Neuronal stem cell (in vitro differentiated cells): ENCODE measurements around the gene SCN1A.
"Not testable (repeated sequence)": the region's sequence is repeated elsewhere in the genome, so short reads cannot be mapped to it uniquely, and the experiment has no call there.

ENCODE experiments used
- DNase-seq: peaks from one replicate; pipeline ENCODE4 v3.0.0-alpha.2; 2013; ENCODE audit warnings: low spot score
- H2AFZ ChIP-seq: one replicate; pipeline ENCODE4 v1.6.1; 2013; ENCODE audit warnings: mild to moderate bottlenecking, low read length, inconsistent platforms
- H2AK5ac ChIP-seq: 2 replicates; pipeline ENCODE4 v1.6.1; 2013; ENCODE audit warnings: low read depth, mild to moderate bottlenecking, inconsistent platforms, low read length, moderate library complexity, mixed read lengths
- H2BK120ac ChIP-seq: 2 replicates; pipeline ENCODE4 v1.6.1; 2013; ENCODE audit warnings: low read depth, mild to moderate bottlenecking, inconsistent platforms, low read length, moderate library complexity, mixed read lengths
- H2BK12ac ChIP-seq: one replicate; pipeline ENCODE4 v1.6.1; 2013; ENCODE audit warnings: low read length, inconsistent platforms
- H2BK15ac ChIP-seq: 2 replicates; pipeline ENCODE4 v1.6.1; 2013; ENCODE audit warnings: mild to moderate bottlenecking, low read length, inconsistent platforms, mixed read lengths
- H2BK5ac ChIP-seq: one replicate; pipeline ENCODE4 v1.6.1; 2013; ENCODE audit warnings: inconsistent platforms, mild to moderate bottlenecking, low read length, moderate library complexity
- H3K14ac ChIP-seq: one replicate; pipeline ENCODE4 v1.6.1; 2013; ENCODE audit warnings: low read length, inconsistent platforms
- H3K18ac ChIP-seq: 2 replicates; pipeline ENCODE4 v1.6.1; 2013; ENCODE audit warnings: low read length, inconsistent platforms
- H3K23ac ChIP-seq: 2 replicates; pipeline ENCODE4 v1.6.1; 2013; ENCODE audit warnings: low read depth, mild to moderate bottlenecking, mixed read lengths, low read length, inconsistent platforms; ENCODE audit not compliant: poor library complexity
- H3K27ac ChIP-seq: replicated peaks from 3 replicates; pipeline ENCODE4 v1.5.1; 2013; ENCODE audit warnings: low read length, inconsistent platforms
- H3K27me3 ChIP-seq, 3 experiments: 2 replicates each; pipeline ENCODE4 v1.6.1; 2013; ENCODE audit warnings: low read length in 3 of 3, mild to moderate bottlenecking in 2 of 3, inconsistent platforms in 1 of 3, low read depth in 1 of 3, mixed read lengths in 1 of 3, moderate library complexity in 1 of 3; ENCODE audit not compliant: control insufficient read depth in 3 of 3, insufficient read depth in 3 of 3
- H3K36me3 ChIP-seq, 2 donors: replicated peaks in 1 of 2; 2 replicates each; pipeline ENCODE4 v1.6.1; 2013; ENCODE audit warnings: low read length in 2 of 2; ENCODE audit not compliant: control insufficient read depth in 2 of 2, insufficient read depth in 2 of 2
- H3K4ac ChIP-seq: 2 replicates; pipeline ENCODE4 v1.6.1; 2013; ENCODE audit warnings: inconsistent platforms, mild to moderate bottlenecking, low read length, moderate library complexity
- H3K4me1 ChIP-seq, 2 donors: 1 replicate in 1 of 2; 2 replicates in 1 of 2; pipeline ENCODE4 v1.6.1; 2013; ENCODE audit warnings: low read length in 2 of 2, low read depth in 1 of 2; ENCODE audit not compliant: control insufficient read depth in 2 of 2, insufficient read depth in 1 of 2
- H3K4me2 ChIP-seq: one replicate; pipeline ENCODE4 v1.6.1; 2013; ENCODE audit warnings: mild to moderate bottlenecking, low read length, inconsistent platforms; ENCODE audit not compliant: insufficient read depth, poor library complexity, severe bottlenecking
- H3K4me3 ChIP-seq, 2 donors: 2 replicates each; pipeline ENCODE4 v1.5.1; 2013; ENCODE audit warnings: low read length in 2 of 2, mild to moderate bottlenecking in 2 of 2, inconsistent platforms in 1 of 2, moderate library complexity in 1 of 2
- H3K79me1 ChIP-seq: one replicate; pipeline ENCODE4 v1.6.1; 2013; ENCODE audit warnings: low read depth, mild to moderate bottlenecking, inconsistent platforms, low read length, moderate library complexity
- H3K9ac ChIP-seq: one replicate; pipeline ENCODE4 v1.6.1; 2013; ENCODE audit warnings: mild to moderate bottlenecking, low read depth, low read length, inconsistent platforms; ENCODE audit not compliant: poor library complexity
- H3K9me3 ChIP-seq, 2 donors: replicated peaks in 1 of 2; 2 replicates each; pipeline versions ENCODE3 to v1.6.1; 2013; ENCODE audit warnings: low read length in 2 of 2, mild to moderate bottlenecking in 2 of 2, inconsistent platforms in 1 of 2, low read depth in 1 of 2, mixed read lengths in 1 of 2, moderate library complexity in 1 of 2; ENCODE audit not compliant: control insufficient read depth in 2 of 2, insufficient read depth in 1 of 2
- H4K8ac ChIP-seq: one replicate; pipeline ENCODE4 v1.6.1; 2013; ENCODE audit warnings: low read depth, mild to moderate bottlenecking, inconsistent platforms, low read length, moderate library complexity
- H4K91ac ChIP-seq: one replicate; pipeline ENCODE4 v1.6.1; 2013; ENCODE audit warnings: low read length, low read depth, mild to moderate bottlenecking, inconsistent platforms; ENCODE audit not compliant: poor library complexity
- WGBS, 2 donors: extraction: QIAGEN DNeasy Blood & Tissue Kit; methylation state at CpG; one replicate each; pipeline ENCODE4 v1.1.7; 2013; ENCODE audit warnings: missing lambda C conversion rate in 2 of 2, mixed read lengths in 1 of 2; ENCODE audit not compliant: insufficient read length in 2 of 2, insufficient replicate concordance in 1 of 2; ENCODE audit errors: extremely low coverage in 2 of 2; 5-methylcytosine and 5-hydroxymethylcytosine counted together

Gene SCN1A

DNA sequence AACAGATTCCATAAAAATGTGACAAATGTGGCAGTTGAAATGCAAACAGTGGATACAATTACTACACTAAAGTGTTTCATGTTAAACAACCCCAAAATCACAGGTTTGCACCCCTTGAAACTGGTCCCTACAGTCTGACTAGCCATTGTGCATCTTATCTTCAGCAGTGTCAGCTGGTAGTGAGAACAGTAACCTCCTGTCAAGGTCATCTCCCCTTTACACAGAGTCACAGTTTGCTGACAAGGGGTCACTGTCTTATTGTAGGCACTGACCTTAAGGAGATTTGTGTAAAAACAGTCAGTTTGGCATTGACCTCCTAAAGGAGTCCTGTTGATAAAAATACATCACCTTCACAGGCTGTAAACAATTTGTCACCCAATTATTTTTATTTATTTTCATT is 137.0 kb downstream of the SCN1A start:
- H3K4ac ChIP-seq = no peak overlapping the region
- H3K4me2 ChIP-seq = no peak overlapping the region
- no peak overlapping the region for H3K9ac ChIP-seq
- H3K4me3 ChIP-seq = no peak overlapping the region
- H2BK120ac ChIP-seq = no peak overlapping the region
- H3K79me1 ChIP-seq = no peaks in the 10 kb centered on the region
- H3K23ac ChIP-seq = no peak overlapping the region
- H3K18ac ChIP-seq = no peak overlapping the region
- H4K91ac ChIP-seq = no peak overlapping the region
- H3K27ac ChIP-seq = no peak overlapping the region
- H3K4me1 ChIP-seq = peaks cover 0 to 2% of the 10 kb centered on the region in 2 donors
- H3K27me3 ChIP-seq = no peaks in the 10 kb centered on the region
- no peak overlapping the region for H2BK12ac ChIP-seq
- H3K14ac ChIP-seq = no peak overlapping the region
- no peak overlapping the region for H2BK5ac ChIP-seq
- H3K36me3 ChIP-seq = no peaks in the 10 kb centered on the region
- H2AK5ac ChIP-seq = no peak overlapping the region
- no peak overlapping the region for H2BK15ac ChIP-seq
- H2AFZ ChIP-seq = no peak overlapping the region
- no peak overlapping the region for H4K8ac ChIP-seq
- no peaks in the 10 kb centered on the region for H3K9me3 ChIP-seq
- DNase-seq = no peak

DNA sequence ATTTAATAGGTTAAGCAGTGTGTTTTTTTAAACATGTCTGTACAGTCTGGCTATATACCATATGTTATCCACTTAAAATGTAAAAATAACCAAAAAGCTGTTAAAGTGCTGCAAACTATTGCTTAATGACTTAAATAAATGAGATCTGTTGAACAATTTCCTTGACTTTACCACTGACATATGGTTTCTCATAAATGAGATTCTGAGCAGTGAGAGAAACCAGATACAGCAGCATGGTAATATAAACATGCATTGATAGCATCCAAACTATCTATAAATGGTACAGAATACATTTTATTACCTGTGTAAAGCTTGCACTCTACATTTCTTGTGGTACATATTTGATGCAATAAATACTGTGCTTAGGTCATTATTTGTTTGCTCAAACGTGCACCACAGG is 138.0 kb downstream of the SCN1A start:
- Histone ChIP-seq H3K27ac (no peak overlapping the region), H3K14ac (no peak overlapping the region), H3K4ac (no peak overlapping the region), H3K4me1 (peaks cover 0 to 2% of the 10 kb centered on the region in 2 donors), H2AK5ac (no peak overlapping the region), H4K91ac (no peak overlapping the region), H3K36me3 (no peaks in the 10 kb centered on the region), H2BK5ac (no peak overlapping the region), H3K18ac (no peak overlapping the region), H4K8ac (no peak overlapping the region), H2AFZ (no peak overlapping the region), H3K27me3 (no peaks in the 10 kb centered on the region), H3K23ac (no peak overlapping the region), H3K9ac (no peak overlapping the region), H3K4me2 (no peak overlapping the region), H2BK15ac (no peak overlapping the region), H3K4me3 (no peak overlapping the region), H3K79me1 (no peaks in the 10 kb centered on the region), H2BK12ac (no peak overlapping the region), H2BK120ac (no peak overlapping the region), H3K9me3 (no peaks in the 10 kb centered on the region)
- DNase-seq = no peak
- WGBS, 2 donors = no CpG with 5 or more reads among the region's 1 CpG

DNA sequence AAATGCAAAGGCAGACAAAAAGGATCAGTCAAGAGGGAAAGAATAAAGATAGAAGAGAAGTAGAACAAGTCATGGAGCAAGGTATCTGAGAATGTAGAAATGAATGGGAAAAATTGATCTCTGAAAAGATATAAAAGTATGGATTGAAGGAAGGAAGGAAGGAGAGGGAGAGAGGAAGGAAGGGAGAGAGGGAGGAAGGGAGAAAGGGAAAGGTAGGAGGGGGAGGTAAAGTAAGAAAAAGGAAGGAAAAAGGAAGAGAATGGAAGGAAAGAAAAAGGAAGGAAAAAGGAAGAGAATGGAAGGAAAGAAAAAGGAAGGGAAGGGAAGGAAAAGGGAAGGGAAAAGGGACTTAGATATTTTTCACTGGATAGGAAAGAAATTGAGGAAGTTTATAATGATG is 142.7 kb downstream of the SCN1A start:
- no peak for DNase-seq
- H3K18ac ChIP-seq = no peak overlapping the region
- no peaks in the 10 kb centered on the region for H3K4me1 ChIP-seq
- H3K79me1 ChIP-seq = no peaks in the 10 kb centered on the region
- no peak overlapping the region for H3K23ac ChIP-seq
- no peak overlapping the region for H2BK15ac ChIP-seq
- no peak overlapping the region for H2BK12ac ChIP-seq
- no peak overlapping the region for H3K9ac ChIP-seq
- no peak overlapping the region for H3K27ac ChIP-seq
- H2AK5ac ChIP-seq = no peak overlapping the region
- H4K8ac ChIP-seq = no peak overlapping the region
- no peak overlapping the region for H4K91ac ChIP-seq
- no peak overlapping the region for H2BK120ac ChIP-seq
- H3K27me3 ChIP-seq = no peaks in the 10 kb centered on the region
- H3K36me3 ChIP-seq = no peaks in the 10 kb centered on the region
- no peak overlapping the region for H3K14ac ChIP-seq
- H2BK5ac ChIP-seq = no peak overlapping the region
- H3K4ac ChIP-seq = no peak overlapping the region
- H2AFZ ChIP-seq = no peak overlapping the region
- no peak overlapping the region for H3K4me2 ChIP-seq
- H3K9me3 ChIP-seq = no peaks in the 10 kb centered on the region
- H3K4me3 ChIP-seq = no peak overlapping the region

DNA sequence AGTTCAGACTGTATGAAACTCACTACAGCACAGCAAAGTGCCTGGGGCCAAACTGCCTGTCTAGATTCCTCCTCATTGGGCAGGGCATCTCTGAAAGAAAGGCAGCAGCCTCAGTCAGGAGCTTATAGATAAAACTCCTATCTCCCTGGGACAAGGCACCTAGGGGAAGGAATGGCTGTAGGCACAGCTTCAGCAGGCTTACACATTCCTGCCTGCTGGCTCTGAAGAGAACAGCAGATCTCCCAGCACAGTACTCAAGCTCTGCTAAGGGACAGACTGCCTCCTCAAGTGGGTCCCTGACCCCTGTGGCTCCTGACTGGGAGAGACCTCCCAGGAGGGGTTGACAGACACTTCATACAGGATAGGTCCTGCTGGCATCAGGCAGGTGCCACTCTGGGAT is 155.7 kb downstream of the SCN1A start:
- not testable (repeated sequence) for H3K36me3 ChIP-seq, H3K23ac ChIP-seq, H3K27ac ChIP-seq, H2BK5ac ChIP-seq, H3K14ac ChIP-seq, H4K8ac ChIP-seq, H4K91ac ChIP-seq, H3K27me3 ChIP-seq, H2BK12ac ChIP-seq, H3K4me3 ChIP-seq, H3K9me3 ChIP-seq, H2BK15ac ChIP-seq, H3K4me2 ChIP-seq, H2BK120ac ChIP-seq, H3K4ac ChIP-seq, H3K9ac ChIP-seq, H2AFZ ChIP-seq, H3K4me1 ChIP-seq, H2AK5ac ChIP-seq, DNase-seq, H3K18ac ChIP-seq, H3K79me1 ChIP-seq
